Heart left ventricle (tissue), 16 donors: Measurements from ENCODE around the gene CHKA. TPM values are rescaled to one million over a fixed set of nuclear protein-coding genes. Genes with fewer than 3 reads are reported as not detected.

ENCODE experiments used
- ATAC-seq, 4 donors: fragments of 200-7000 bp; cut with Tn5 transposase; one replicate each; pipeline ENCODE4 v1.9.1; 2020 to 2022; ENCODE audit warnings: moderate library complexity in 4 of 4, mild to moderate bottlenecking in 3 of 4, moderate number of reproducible peaks in 1 of 4
- DNase-seq, 5 donors: peaks; one replicate each; pipeline ENCODE4 v3.0.0-alpha.2; 2020
- H3K27ac ChIP-seq, 12 donors: fragments of 200-600 bp; sonication (generic) in 4 of 12; one replicate each; pipeline versions ENCODE4 v1.5.0 to v1.8.0; 2016 to 2022; ENCODE audit warnings: mild to moderate bottlenecking in 2 of 12
- H3K27me3 ChIP-seq, 9 donors: fragments of 200-600 bp; sonication (generic) in 2 of 9; one replicate each; pipeline versions ENCODE4 v1.5.1 to v1.8.0; 2016 to 2022; ENCODE audit warnings: mild to moderate bottlenecking in 3 of 9
- H3K36me3 ChIP-seq, 9 donors: fragments of 200-600 bp; sonication (generic) in 2 of 9; one replicate each; pipeline versions ENCODE4 v1.5.0 to v1.8.0; 2018 to 2022; ENCODE audit warnings: mild to moderate bottlenecking in 2 of 9
- H3K4me1 ChIP-seq, 12 donors: fragments of 200-600 bp; sonication (generic) in 4 of 12; one replicate each; pipeline versions ENCODE4 v1.5.0 to v1.8.0; 2016 to 2022; ENCODE audit warnings: mild to moderate bottlenecking in 3 of 12
- H3K4me3 ChIP-seq, 12 donors: fragments of 200-600 bp; sonication (generic) in 4 of 12; one replicate each; pipeline versions ENCODE4 v1.5.0 to v1.8.0; 2017 to 2022; ENCODE audit warnings: mild to moderate bottlenecking in 9 of 12, moderate library complexity in 4 of 12
- H3K9me3 ChIP-seq, 12 donors: fragments of 200-600 bp; sonication (generic) in 4 of 12; one replicate each; pipeline versions ENCODE4 v1.5.0 to v1.8.0; 2016 to 2022; ENCODE audit warnings: mild to moderate bottlenecking in 1 of 12
- POLR2A ChIP-seq, 2 donors: fragments of 450-650 bp; IDR thresholded peaks; one replicate each; pipeline ENCODE4 v1.6.1; 2017; ENCODE audit warnings: antibody characterized with exemption in 2 of 2, mild to moderate bottlenecking in 2 of 2, moderate library complexity in 2 of 2
- WGBS, 4 donors: extraction: QIAGEN DNeasy Blood & Tissue Kit in 2 of 4; methylation state at CpG; one replicate each; pipeline versions ENCODE4 v1.1.5 to v1.1.7; 2013 to 2018; 5-methylcytosine and 5-hydroxymethylcytosine counted together
- intact Hi-C, 10 donors: fragments of 100-400 bp; cut with DNase I; formaldehyde crosslinking; loops; one replicate each; pipeline versions ENCODE4 v1.11.1 to v1.14.2; 2022
- polyA plus RNA-seq, 2 donors: library from polyadenylated mRNA; stranded (reverse); fragments of 200-250 nt; gene quantifications; one replicate each; pipeline ENCODE4 v1.2.3, GENCODE V29; 2013
- total RNA-seq, 9 donors: library from RNA; depleted of rRNA in 2 of 9; stranded (reverse); fragments of >200 nt in 2 of 9; fragmentation: NEBNext Ultra II Directional in 3 of 9; extraction: Animal tissue kit (Norgen Biotek cat#: 25700) in 3 of 9; gene quantifications; one replicate each; pipeline versions ENCODE4 v1.1.0 to v1.2.4, GENCODE V29; 2016 to 2023
- TF ChIP-seq, protein P1 (sequence below), 12 donors: fragments of 200-600 bp; sonication (generic) in 4 of 12; IDR thresholded peaks; one replicate each; pipeline versions ENCODE4 v1.5.0 to v1.8.0; 2018 to 2022; ENCODE audit warnings: antibody characterized with exemption in 12 of 12, mild to moderate bottlenecking in 5 of 12
- donor health status: ischemic (EF 13 %, LVEDD 7.1; RV severe dilation, severe dysfunction).
- donor health status: healthy with polysubstance abuse.
- donor health status: DM: no; HTN: yes; CAD: no.
- donor health status: DM: no; HTN: no; CAD: no.
- donor health status: ischemic (EF 25% LVEDD 6.9; RV normal size, moderate dysfunction).
- donor health status: ischemic (EF 25% LVEDD 5.7; RV mildly dilated, moderate dysfunction).
- donor health status: healthy.
- donor health status: DM: yes; HTN: yes; CAD: no.
- donor health status: ischemic (EF 35%, LVEDD 5.7; RV mildly dilated, moderate dysfunction).
- donor health status: nonischemic (EF 11% LVEDD 7.7; RV severe dilation, severe dysfunction).
- donor health status: DM: yes; HTN: yes; CAD: no.
- donor health status: PGD.
- donor health status: ischemic (EF 29% LVEDD 5.4; RV normal size, mild dysfunction).
- donor health status: nonischemic (EF 23%, LVEDD 6.1; RV moderate dilation, normal function).

Gene CHKA
- total and polyA plus RNA-seq, 11 donors, result 6.1 to 22.9 (median 9.1) TPM

DNA sequence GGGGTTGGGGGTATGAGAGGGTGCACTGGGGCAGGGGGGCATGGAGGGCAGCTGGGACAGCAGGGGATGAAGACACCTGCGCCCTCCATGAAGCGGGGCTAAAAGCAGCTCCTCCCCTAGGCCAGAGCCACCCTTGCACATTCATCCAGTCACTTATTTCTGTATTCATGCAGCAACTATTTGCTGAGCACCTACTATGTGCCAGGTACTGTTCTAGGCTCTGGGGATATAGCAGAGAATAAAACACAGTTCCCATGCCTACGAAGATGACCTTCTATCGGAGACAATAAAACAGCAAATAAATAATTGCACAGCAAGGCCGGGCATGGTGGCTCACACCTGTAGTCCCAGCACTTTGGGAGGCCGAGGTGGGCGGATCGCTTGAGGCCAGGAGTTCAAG, 105.7 kb downstream of the CHKA start:
- Histone ChIP-seq H3K27me3 (no peaks in the 10 kb centered on the region), H3K9me3 (no peaks in the 10 kb centered on the region), H3K4me1 (peaks cover 0 to 47% (median 9%) of the 10 kb centered on the region in 12 donors), H3K36me3 (no peaks in the 10 kb centered on the region), H3K27ac (no peak overlapping the region), H3K4me3 (no peak overlapping the region)
- intact Hi-C loops, result loop anchor here in 1 of 10 donors (10.0 kb wide), 1 partner anchor 189 kb away; no protein-coding TSS in a partner anchor
- WGBS, 4 donors, result 96 to 99% (median 97%) methylated on average over 7 to 8 of the region's 8 CpGs
- ATAC-seq (no peak), DNase-seq (no peak)
- TF ChIP-seq, protein P1, sequence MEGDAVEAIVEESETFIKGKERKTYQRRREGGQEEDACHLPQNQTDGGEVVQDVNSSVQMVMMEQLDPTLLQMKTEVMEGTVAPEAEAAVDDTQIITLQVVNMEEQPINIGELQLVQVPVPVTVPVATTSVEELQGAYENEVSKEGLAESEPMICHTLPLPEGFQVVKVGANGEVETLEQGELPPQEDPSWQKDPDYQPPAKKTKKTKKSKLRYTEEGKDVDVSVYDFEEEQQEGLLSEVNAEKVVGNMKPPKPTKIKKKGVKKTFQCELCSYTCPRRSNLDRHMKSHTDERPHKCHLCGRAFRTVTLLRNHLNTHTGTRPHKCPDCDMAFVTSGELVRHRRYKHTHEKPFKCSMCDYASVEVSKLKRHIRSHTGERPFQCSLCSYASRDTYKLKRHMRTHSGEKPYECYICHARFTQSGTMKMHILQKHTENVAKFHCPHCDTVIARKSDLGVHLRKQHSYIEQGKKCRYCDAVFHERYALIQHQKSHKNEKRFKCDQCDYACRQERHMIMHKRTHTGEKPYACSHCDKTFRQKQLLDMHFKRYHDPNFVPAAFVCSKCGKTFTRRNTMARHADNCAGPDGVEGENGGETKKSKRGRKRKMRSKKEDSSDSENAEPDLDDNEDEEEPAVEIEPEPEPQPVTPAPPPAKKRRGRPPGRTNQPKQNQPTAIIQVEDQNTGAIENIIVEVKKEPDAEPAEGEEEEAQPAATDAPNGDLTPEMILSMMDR (IDR thresholded peaks at IDR 0.05), result no peak
- no peak for TF ChIP-seq POLR2A (IDR thresholded peaks at IDR 0.05)

DNA sequence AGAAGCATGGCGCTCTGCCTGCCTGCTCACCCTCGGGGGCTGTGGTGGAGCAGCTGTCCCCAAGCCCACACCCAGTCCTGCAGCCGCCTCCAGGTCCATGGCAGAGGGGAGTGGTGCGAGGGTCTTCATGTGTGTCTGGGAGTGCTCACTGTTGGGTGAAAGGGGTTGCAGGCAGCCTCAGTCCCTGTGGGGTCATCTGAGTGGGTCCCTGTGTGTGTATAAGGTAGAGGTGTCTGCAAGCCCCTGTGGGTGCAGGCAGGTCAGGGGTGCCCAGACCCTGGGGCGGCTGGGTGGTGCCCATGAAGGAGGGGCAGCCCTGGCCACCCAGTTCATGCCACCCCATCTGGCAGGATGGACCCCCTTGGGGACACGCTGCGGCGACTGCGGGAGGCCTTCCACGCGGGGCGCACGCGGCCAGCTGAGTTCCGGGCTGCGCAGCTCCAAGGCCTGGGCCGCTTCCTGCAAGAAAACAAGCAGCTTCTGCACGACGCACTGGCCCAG, 106.2 kb downstream of the CHKA start:
- Histone ChIP-seq H3K9me3 (no peaks in the 10 kb centered on the region), H3K27ac (peak overlapping the region in 1 of 12 donors; percentile 44), H3K4me3 (no peak overlapping the region), H3K4me1 (peaks cover 0 to 52% (median 12%) of the 10 kb centered on the region in 12 donors), H3K27me3 (no peaks in the 10 kb centered on the region), H3K36me3 (no peaks in the 10 kb centered on the region)
- ATAC-seq (no peak), DNase-seq (no peak)
- 40 to 91% (median 90%) methylated on average over 1 to 19 of the region's 19 CpGs for WGBS, 4 donors
- intact Hi-C loops, result loop anchor here in 1 of 10 donors (10.0 kb wide), 1 partner anchor 190 kb away; no protein-coding TSS in a partner anchor
- TF ChIP-seq, protein P1 (IDR thresholded peaks at IDR 0.05), result no peak
- TF ChIP-seq POLR2A (IDR thresholded peaks at IDR 0.05), result no peak

DNA sequence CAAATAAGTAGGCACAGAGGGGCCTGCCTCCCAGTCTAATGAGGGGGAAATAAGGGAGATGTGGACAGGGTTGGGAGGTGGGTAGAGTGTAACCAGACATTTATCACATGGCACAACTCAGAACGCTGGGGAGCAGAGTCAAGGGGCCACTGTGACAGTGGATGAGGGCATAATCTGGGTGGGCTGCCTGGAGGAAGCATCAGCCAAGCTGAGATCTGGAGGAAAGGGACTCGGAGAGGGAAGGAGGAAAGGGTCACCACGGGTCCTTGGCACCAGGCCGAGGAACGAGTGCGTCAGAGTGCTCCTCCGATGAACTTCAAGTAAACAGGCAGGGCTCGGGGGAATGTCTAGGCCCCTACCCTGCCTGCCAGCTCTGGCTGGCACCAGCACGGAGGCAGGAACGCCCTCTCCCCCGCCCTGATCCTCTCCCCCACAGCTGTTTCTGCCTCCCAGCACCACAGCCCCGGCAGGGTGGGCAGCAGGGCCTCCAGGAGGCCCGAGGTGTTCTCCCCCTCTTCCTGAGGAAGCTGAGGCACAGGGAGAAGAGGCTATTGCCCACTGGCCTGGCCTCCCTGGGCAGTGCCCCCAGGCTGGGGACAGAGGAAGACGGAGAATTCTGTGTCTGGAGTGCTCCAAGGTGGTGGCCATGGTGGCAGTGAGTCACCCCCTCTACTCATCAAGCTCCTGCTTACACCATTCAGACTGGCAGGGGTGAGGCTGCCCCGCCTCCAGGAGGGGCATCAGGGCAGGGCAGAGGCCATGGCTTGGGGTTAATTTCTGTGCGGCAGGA, 106.8 kb downstream of the CHKA start:
- Histone ChIP-seq H3K4me1 (peaks cover 0 to 58% (median 19%) of the 10 kb centered on the region in 12 donors), H3K27ac (peak overlapping the region in 1 of 12 donors; percentile 51), H3K4me3 (no peak overlapping the region), H3K27me3 (no peaks in the 10 kb centered on the region), H3K36me3 (no peaks in the 10 kb centered on the region), H3K9me3 (no peaks in the 10 kb centered on the region)
- ATAC-seq (no peak), DNase-seq (no peak)
- intact Hi-C loops, result loop anchor here in 1 of 10 donors (10.0 kb wide), 1 partner anchor 190 kb away; no protein-coding TSS in a partner anchor
- no peak for TF ChIP-seq POLR2A (IDR thresholded peaks at IDR 0.05)
- TF ChIP-seq, protein P1 (IDR thresholded peaks at IDR 0.05), result no peak
- 51 to 63% (median 59%) methylated on average over 10 to 16 of the region's 16 CpGs for WGBS, 4 donors

DNA sequence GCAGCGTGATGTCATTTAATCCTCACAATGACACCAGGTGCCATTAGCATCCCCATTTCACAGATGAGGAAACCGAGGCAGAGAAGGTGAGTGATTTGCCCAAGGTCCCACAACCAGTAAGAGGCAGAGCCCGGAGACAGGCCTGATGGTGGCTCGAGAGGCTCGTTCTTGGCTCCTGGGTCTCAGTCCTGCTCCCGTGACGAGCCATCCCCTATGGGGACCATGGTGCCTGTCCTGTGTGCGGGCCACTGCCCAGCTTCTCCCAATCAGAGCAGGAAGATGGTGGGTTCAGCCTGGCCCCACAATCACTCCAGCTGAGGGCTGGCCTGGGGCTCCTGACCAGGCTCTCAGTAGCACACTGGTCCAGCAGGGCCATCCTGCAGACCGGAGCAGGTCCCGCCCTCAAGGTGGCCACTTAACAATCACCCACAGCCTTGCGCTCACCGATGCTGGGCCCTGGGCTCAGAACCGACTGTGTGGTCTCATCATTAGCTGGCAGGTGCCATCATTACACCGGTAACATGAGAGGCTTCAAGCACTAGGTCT, 107.5 kb downstream of the CHKA start:
- ATAC-seq, result no peak
- WGBS, 4 donors, result 90 to 93% (median 92%) methylated on average over 14 of the region's 14 CpGs
- TF ChIP-seq, protein P1 (IDR thresholded peaks at IDR 0.05), result no peak
- TF ChIP-seq POLR2A (IDR thresholded peaks at IDR 0.05), result no peak
- H3K9me3 ChIP-seq, result no peaks in the 10 kb centered on the region
- intact Hi-C loops, result loop anchor here in 1 of 10 donors (10.0 kb wide), 1 partner anchor 191 kb away; no protein-coding TSS in a partner anchor
- no peaks in the 10 kb centered on the region for H3K36me3 ChIP-seq
- H3K4me3 ChIP-seq, result no peak overlapping the region
- peak overlapping the region in 1 of 12 donors; percentile 51 for H3K27ac ChIP-seq
- DNase-seq, result no peak
- H3K27me3 ChIP-seq, result no peaks in the 10 kb centered on the region
- peaks cover 0 to 65% (median 20%) of the 10 kb centered on the region in 12 donors for H3K4me1 ChIP-seq
